HG03066 (cell line): Measurements from ENCODE around the gene DBP.

Source experiments
- ATAC-seq: cut with Tn5 transposase; IDR thresholded peaks from one replicate; pipeline ENCODE4 v1.9.1; 2021; ENCODE audit warnings: low read depth; ENCODE audit not compliant: unreplicated experiment

The DBP gene

DNA sequence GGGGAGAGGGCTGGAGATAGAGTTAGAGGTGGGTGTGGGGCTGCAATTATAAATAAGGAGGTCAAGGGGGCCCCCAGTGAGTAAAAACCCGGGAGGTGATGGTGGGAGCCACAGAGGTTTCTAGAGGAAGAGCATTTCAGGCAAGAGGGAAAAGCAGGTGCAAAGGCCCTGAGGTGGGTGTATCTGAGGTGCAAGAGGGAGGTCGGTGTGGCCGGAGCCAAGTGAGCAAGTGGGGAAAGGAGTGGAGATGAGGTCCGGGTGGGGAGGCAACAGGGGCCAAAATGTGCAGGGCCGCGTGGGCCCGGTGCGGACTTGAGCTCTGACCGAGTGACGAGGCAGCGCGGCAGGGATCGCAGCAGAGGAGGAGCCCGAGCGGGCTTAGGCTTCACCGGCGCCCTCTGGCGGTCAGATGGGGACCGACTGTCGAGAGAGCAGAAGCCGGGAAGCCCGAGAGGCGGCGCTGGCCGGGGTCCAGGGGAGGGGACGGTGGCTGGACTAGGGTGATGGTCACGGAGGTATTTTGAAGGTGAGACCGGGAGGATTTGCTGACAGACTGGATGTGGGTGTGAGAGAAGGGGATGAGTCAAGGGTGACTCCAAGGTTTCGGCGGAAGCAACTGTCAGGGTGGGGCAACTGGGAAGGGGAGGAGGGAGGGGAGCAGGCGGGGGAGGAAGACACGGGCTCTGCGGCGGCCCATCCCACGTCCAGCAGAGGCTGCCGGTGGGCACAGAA, 48.3 kb downstream of the DBP start:
- no peak for ATAC-seq

DNA sequence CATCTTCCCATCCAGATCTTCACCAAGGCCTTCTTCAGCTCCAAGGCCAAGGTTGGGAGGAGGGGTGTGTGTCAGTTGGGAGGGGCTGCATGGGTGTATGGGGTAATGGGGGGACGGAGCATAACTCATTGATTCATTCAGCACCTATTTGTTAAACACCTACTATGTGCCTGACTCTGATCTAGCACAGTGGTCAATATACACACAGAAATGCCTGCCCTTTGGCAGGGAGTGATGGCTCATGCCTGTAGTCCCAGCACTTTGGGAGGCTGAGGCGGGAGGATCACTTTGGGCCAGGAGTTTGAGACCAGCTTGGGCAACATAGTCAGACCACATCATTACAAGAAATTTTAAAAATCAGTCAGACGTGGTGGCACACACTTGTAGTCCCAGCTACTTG, 49.8 kb downstream of the DBP start:
- no peak for ATAC-seq

DNA sequence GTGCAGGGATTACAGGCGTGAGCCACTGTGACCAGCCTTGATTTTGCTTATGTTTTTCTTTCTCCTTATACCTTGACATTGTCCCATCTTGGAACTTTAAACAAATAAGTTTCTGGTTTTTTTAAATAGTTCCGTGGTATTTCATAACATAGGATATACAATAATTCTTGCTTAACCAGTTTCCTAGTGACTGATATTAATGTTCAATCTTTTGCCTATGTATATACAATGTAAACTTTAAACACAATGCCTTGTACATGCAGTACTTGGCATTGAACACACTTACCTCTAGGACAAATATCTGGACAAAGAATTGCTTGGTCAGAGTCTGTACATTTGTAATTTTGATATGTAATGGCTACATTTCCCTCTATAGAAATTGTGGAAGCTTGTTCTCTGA, 55.0 kb downstream of the DBP start:
- ATAC-seq, result no peak
